ENCODE data around the gene OPRD1. TPM values are rescaled to one million over a fixed set of nuclear protein-coding genes. Genes with fewer than 3 reads are reported as not detected.
"Not testable (repeated sequence)": the region's sequence is repeated elsewhere in the genome, so short reads cannot be mapped to it uniquely, and the experiment has no call there.

OPRD1 gene
- total RNA-seq, 1 experiment from 2014 or later = not detected

- H3K27me3 ChIP-seq (ENCODE audit: low read length) = no peaks in the 10 kb centered on the region
- no peaks in the 10 kb centered on the region for H3K79me2 ChIP-seq (ENCODE audit: low read length)
- no peak overlapping the region for H3K4me3 ChIP-seq (ENCODE audit: low read length)
- DNase-seq = no peak
- H3K4me2 ChIP-seq (ENCODE audit: low read depth, low read length, poor library complexity, severe bottlenecking) = no peak overlapping the region
- no peaks in the 10 kb centered on the region for H4K20me1 ChIP-seq (ENCODE audit: insufficient read depth, low read depth, low read length)
- no peaks in the 10 kb centered on the region for H3K9me2 ChIP-seq (replicated peaks; ENCODE audit: insufficient read depth, low read length)
- H3K27ac ChIP-seq (ENCODE audit: low read length) = no peak overlapping the region
- H2AFZ ChIP-seq (ENCODE audit: low read length) = no peak overlapping the region
- H3K9me3 ChIP-seq (ENCODE audit: low read length) = no peaks in the 10 kb centered on the region
- no peaks in the 10 kb centered on the region for H3K4me1 ChIP-seq (ENCODE audit: low read length)
- no peak overlapping the region for H3K9ac ChIP-seq (ENCODE audit: low read length)
- H3K36me3 ChIP-seq (ENCODE audit: insufficient read depth, low read length) = no peaks in the 10 kb centered on the region
Observed at GRCh38 chr1:28871631-28872401, 59.8 kb downstream of the OPRD1 start.

- not testable (repeated sequence) for H4K20me1 ChIP-seq (ENCODE audit: insufficient read depth, low read depth, low read length); H3K79me2 ChIP-seq (ENCODE audit: low read length); H3K9ac ChIP-seq (ENCODE audit: low read length); H2AFZ ChIP-seq (ENCODE audit: low read length); H3K4me1 ChIP-seq (ENCODE audit: low read length); H3K27me3 ChIP-seq (ENCODE audit: low read length); H3K36me3 ChIP-seq (ENCODE audit: insufficient read depth, low read length); H3K4me2 ChIP-seq (ENCODE audit: low read depth, low read length, poor library complexity, severe bottlenecking); H3K9me3 ChIP-seq (ENCODE audit: low read length); H3K4me3 ChIP-seq (ENCODE audit: low read length); H3K27ac ChIP-seq (ENCODE audit: low read length); DNase-seq; H3K9me2 ChIP-seq (replicated peaks; ENCODE audit: insufficient read depth, low read length)
Observed at GRCh38 chr1:28875134-28875533, 63.2 kb downstream of the OPRD1 start.

- no peak overlapping the region for H3K27ac ChIP-seq (ENCODE audit: low read length)
- H3K79me2 ChIP-seq (ENCODE audit: low read length) = no peaks in the 10 kb centered on the region
- no peak overlapping the region for H3K4me3 ChIP-seq (ENCODE audit: low read length)
- H3K4me1 ChIP-seq (ENCODE audit: low read length) = peaks cover 5% of the 10 kb centered on the region; the same call in 1 of the 2 replicates
- no peaks in the 10 kb centered on the region for H3K9me3 ChIP-seq (ENCODE audit: low read length)
- H3K4me2 ChIP-seq (ENCODE audit: low read depth, low read length, poor library complexity, severe bottlenecking) = no peak overlapping the region
- no peaks in the 10 kb centered on the region for H3K9me2 ChIP-seq (replicated peaks; ENCODE audit: insufficient read depth, low read length)
- peak; percentile 91 for DNase-seq
- no peak overlapping the region for H2AFZ ChIP-seq (ENCODE audit: low read length)
- no peaks in the 10 kb centered on the region for H3K27me3 ChIP-seq (ENCODE audit: low read length)
- H3K9ac ChIP-seq (ENCODE audit: low read length) = no peak overlapping the region
- no peaks in the 10 kb centered on the region for H3K36me3 ChIP-seq (ENCODE audit: insufficient read depth, low read length)
- H4K20me1 ChIP-seq (ENCODE audit: insufficient read depth, low read depth, low read length) = no peaks in the 10 kb centered on the region
Observed at GRCh38 chr1:28877132-28877781, 65.3 kb downstream of the OPRD1 start.

GRCh38 chr1:28878796-28879195 lies 66.8 kb downstream of the OPRD1 start:
- Histone ChIP-seq H3K36me3 (ENCODE audit: insufficient read depth, low read length) (no peaks in the 10 kb centered on the region), H3K27ac (ENCODE audit: low read length) (no peak overlapping the region), H3K79me2 (ENCODE audit: low read length) (no peaks in the 10 kb centered on the region), H4K20me1 (ENCODE audit: insufficient read depth, low read depth, low read length) (no peaks in the 10 kb centered on the region), H3K9me3 (ENCODE audit: low read length) (no peaks in the 10 kb centered on the region), H3K27me3 (ENCODE audit: low read length) (no peaks in the 10 kb centered on the region), H3K9me2 (replicated peaks; ENCODE audit: insufficient read depth, low read length) (no peaks in the 10 kb centered on the region), H3K4me3 (ENCODE audit: low read length) (no peak overlapping the region), H2AFZ (ENCODE audit: low read length) (no peak overlapping the region), H3K4me2 (ENCODE audit: low read depth, low read length, poor library complexity, severe bottlenecking) (no peak overlapping the region), H3K9ac (ENCODE audit: low read length) (no peak overlapping the region), H3K4me1 (ENCODE audit: low read length) (peaks cover 12% of the 10 kb centered on the region)
- no peak for DNase-seq

DNA sequence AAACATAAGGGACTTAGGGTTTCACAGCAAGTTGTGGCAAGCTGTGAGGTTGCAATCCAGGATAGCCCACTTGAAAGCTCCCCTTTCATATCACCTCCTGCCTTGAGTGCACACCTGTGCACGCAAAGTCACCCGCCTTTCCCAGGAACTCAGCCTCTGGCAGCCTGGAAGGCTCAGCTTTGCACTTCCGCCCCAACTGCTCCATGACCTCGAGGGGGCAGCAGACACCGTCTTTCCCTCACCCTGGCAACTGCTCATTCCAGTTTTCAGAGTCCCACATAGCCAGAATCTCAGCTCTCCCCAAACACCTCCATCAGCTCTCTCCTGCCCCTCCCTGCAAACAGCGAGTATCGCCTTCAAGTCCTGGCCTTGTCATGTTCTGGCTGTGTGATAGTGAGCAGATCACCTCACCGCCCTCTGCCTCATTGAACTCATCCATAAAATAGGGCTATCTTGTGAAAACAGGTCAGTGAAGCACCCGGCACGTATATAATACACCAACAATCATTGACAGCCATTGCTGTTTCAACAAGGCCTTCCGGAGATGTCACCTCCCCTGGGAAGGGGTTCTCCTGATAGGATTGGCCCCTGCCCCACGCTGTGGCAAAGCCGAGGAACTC lies 70.1 kb downstream of the OPRD1 start:
- H3K4me2 ChIP-seq (ENCODE audit: low read depth, low read length, poor library complexity, severe bottlenecking) = peak overlapping the region; percentile 9

DNA sequence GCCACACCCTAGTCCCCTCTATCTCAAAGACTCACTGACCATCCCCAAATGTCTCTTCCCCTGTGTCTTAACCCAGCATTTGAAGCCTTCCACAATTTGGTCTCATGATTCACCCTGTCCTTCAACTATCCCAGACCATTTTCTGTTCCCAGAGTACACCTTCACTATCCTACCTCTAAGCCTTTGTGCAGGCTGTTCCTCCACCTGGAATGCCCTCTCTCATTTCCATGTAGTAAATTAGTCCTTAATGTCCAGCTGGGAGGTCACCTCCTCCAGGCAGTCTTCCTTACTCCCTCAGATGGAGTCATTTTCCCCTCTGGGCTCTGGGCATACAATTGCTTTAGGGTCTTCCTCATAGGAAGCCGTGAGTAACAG lies 71.3 kb downstream of the OPRD1 start:
- peaks cover 38% of the 10 kb centered on the region for H3K4me1 ChIP-seq (ENCODE audit: low read length)

More for the DNA sequence above, 70.1 kb downstream of the OPRD1 start:
- Histone ChIP-seq H3K9me2 (replicated peaks; ENCODE audit: insufficient read depth, low read length) (no peaks in the 10 kb centered on the region), H2AFZ (ENCODE audit: low read length) (peak overlapping the region; percentile 27; the same call in 1 of the 2 replicates), H3K36me3 (ENCODE audit: insufficient read depth, low read length) (no peaks in the 10 kb centered on the region), H3K4me1 (ENCODE audit: low read length) (peaks cover 30% of the 10 kb centered on the region), H3K79me2 (ENCODE audit: low read length) (no peaks in the 10 kb centered on the region), H3K4me3 (ENCODE audit: low read length) (no peak overlapping the region), H3K9ac (ENCODE audit: low read length) (no peak overlapping the region), H3K27me3 (ENCODE audit: low read length) (no peaks in the 10 kb centered on the region), H3K9me3 (ENCODE audit: low read length) (no peaks in the 10 kb centered on the region), H4K20me1 (ENCODE audit: insufficient read depth, low read depth, low read length) (no peaks in the 10 kb centered on the region), H3K27ac (ENCODE audit: low read length) (no peak overlapping the region)
- peak; percentile 89 for DNase-seq

GRCh38 chr1:28885472-28885877 lies 73.5 kb downstream of the OPRD1 start:
- no peak overlapping the region for H3K9ac ChIP-seq (ENCODE audit: low read length)
- H2AFZ ChIP-seq (ENCODE audit: low read length) = no peak overlapping the region
- no peaks in the 10 kb centered on the region for H3K9me2 ChIP-seq (replicated peaks; ENCODE audit: insufficient read depth, low read length)
- H3K36me3 ChIP-seq (ENCODE audit: insufficient read depth, low read length) = no peaks in the 10 kb centered on the region
- no peak for DNase-seq
- no peaks in the 10 kb centered on the region for H3K79me2 ChIP-seq (ENCODE audit: low read length)
- no peak overlapping the region for H3K4me3 ChIP-seq (ENCODE audit: low read length)
- no peak overlapping the region for H3K4me2 ChIP-seq (ENCODE audit: low read depth, low read length, poor library complexity, severe bottlenecking)
- H3K4me1 ChIP-seq (ENCODE audit: low read length) = peaks cover 38% of the 10 kb centered on the region
- no peaks in the 10 kb centered on the region for H3K27me3 ChIP-seq (ENCODE audit: low read length)
- no peaks in the 10 kb centered on the region for H3K9me3 ChIP-seq (ENCODE audit: low read length)
- no peaks in the 10 kb centered on the region for H4K20me1 ChIP-seq (ENCODE audit: insufficient read depth, low read depth, low read length)
- H3K27ac ChIP-seq (ENCODE audit: low read length) = no peak overlapping the region

More for the DNA sequence above, 71.3 kb downstream of the OPRD1 start:
- Histone ChIP-seq H4K20me1 (ENCODE audit: insufficient read depth, low read depth, low read length) (no peaks in the 10 kb centered on the region), H3K79me2 (ENCODE audit: low read length) (no peaks in the 10 kb centered on the region), H2AFZ (ENCODE audit: low read length) (peak overlapping the region; percentile 87; the same call in 1 of the 2 replicates), H3K4me3 (ENCODE audit: low read length) (peak overlapping the region; percentile 45; the same call in 1 of the 2 replicates), H3K9me2 (replicated peaks; ENCODE audit: insufficient read depth, low read length) (no peaks in the 10 kb centered on the region), H3K27ac (ENCODE audit: low read length) (no peak overlapping the region), H3K9me3 (ENCODE audit: low read length) (no peaks in the 10 kb centered on the region), H3K4me2 (ENCODE audit: low read depth, low read length, poor library complexity, severe bottlenecking) (peak overlapping the region; percentile 60), H3K9ac (ENCODE audit: low read length) (peak overlapping the region; percentile 31), H3K27me3 (ENCODE audit: low read length) (no peaks in the 10 kb centered on the region), H3K36me3 (ENCODE audit: insufficient read depth, low read length) (no peaks in the 10 kb centered on the region)
- DNase-seq = no peak
